Measurements from ENCODE around the gene CFAP54.

GRCh38 chr12:96669786-96670185 is 180.4 kb downstream of the CFAP54 start:
- TF ChIP-seq CTCF (IDR thresholded peaks at IDR 0.05; ENCODE audit: insufficient read depth, low read depth, low read length) = no peak
- TF ChIP-seq EZH2 (IDR thresholded peaks at IDR 0.05; ENCODE audit: insufficient read depth, low read length) = no peak
